ENCODE measurements around the gene SPTBN2. TPM values are rescaled to one million over a fixed set of nuclear protein-coding genes. Genes with fewer than 3 reads are reported as not detected.
A peak's percentile ranks its signal among the peaks of the same experiment; 100 is the strongest.

The SPTBN2 gene
- total RNA-seq, 2 donors from 2014 or later: 3.3 to 7.7 TPM

DNA sequence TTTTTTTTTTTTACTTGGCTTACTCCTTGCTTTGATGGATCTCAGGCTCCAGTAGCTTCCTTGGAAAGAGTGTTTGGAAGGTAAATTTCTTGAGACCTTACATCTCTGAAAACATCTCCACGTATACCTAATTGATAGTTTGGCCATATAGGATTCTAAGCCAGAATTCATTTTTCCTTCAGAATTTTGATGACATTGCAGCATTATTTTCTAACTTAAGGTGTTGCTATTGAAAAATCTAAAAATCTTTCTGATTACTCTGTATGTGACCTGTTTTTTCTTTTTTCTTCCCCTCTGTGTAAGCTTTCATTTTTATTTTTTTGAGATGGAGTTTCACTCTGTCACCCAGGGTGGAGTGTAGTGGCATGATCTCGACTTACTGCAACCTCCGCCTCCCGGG, 23.1 kb upstream of the SPTBN2 start:
- Histone ChIP-seq H3K9me3 (no peaks in the 10 kb centered on the region), H3K27me3 (no peaks in the 10 kb centered on the region), H3K27ac (no peak overlapping the region), H3K4me1 (no peaks in the 10 kb centered on the region), H3K36me3 (no peaks in the 10 kb centered on the region), H3K4me3 (no peak overlapping the region)
- DNase-seq (ENCODE audit: low spot score): no peak
- TF ChIP-seq, protein P1, sequence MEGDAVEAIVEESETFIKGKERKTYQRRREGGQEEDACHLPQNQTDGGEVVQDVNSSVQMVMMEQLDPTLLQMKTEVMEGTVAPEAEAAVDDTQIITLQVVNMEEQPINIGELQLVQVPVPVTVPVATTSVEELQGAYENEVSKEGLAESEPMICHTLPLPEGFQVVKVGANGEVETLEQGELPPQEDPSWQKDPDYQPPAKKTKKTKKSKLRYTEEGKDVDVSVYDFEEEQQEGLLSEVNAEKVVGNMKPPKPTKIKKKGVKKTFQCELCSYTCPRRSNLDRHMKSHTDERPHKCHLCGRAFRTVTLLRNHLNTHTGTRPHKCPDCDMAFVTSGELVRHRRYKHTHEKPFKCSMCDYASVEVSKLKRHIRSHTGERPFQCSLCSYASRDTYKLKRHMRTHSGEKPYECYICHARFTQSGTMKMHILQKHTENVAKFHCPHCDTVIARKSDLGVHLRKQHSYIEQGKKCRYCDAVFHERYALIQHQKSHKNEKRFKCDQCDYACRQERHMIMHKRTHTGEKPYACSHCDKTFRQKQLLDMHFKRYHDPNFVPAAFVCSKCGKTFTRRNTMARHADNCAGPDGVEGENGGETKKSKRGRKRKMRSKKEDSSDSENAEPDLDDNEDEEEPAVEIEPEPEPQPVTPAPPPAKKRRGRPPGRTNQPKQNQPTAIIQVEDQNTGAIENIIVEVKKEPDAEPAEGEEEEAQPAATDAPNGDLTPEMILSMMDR (IDR thresholded peaks at IDR 0.05): no peak

DNA sequence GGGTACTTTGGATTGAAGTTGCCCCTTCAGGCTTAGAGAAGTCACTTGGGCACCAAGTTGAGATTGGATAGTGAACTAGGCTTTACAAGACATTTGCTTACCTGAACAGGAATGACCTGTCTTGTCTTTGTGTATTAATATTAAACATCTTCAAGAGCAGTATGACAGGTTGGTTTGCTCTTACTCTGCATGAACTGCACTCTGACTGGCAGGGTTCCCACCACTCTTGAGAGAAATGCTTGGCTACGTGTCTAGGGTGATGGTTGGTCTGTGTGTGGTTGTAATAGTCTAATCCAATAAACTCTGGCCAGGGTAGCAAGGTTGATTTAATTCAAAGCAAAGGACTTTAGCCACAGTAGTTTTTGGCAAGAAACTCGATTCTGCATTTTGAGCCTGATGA, 20.1 kb upstream of the SPTBN2 start:
- Histone ChIP-seq H3K9me3 (no peaks in the 10 kb centered on the region), H3K36me3 (no peaks in the 10 kb centered on the region), H3K4me1 (peaks cover 0 to 8% of the 10 kb centered on the region in 2 donors), H3K27ac (no peak overlapping the region), H3K27me3 (no peaks in the 10 kb centered on the region), H3K4me3 (no peak overlapping the region)
- TF ChIP-seq, protein P1 (IDR thresholded peaks at IDR 0.05): no peak
- DNase-seq (ENCODE audit: low spot score): no peak

DNA sequence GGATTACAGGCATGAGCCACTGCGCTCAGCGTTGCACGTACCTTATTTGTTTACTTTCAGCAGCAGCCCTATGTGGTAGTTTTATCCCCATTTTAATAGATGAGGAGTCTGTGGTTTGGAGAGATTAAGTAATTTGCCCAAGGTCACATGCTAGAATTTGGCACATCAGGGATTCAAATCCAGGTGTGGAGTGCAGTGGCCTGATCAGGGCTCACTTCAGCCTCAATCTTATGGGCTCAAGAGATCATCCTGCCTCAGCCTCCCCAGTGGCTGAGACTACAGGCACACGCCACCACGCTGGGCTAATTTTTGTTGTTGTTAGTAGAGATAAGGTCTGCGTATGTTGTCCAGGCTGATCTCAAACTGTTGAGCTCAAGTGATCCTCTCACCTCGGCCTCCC, 18.5 kb upstream of the SPTBN2 start:
- Histone ChIP-seq H3K27ac (no peak overlapping the region), H3K36me3 (no peaks in the 10 kb centered on the region), H3K27me3 (no peaks in the 10 kb centered on the region), H3K4me3 (no peak overlapping the region), H3K4me1 (peaks cover 0 to 17% of the 10 kb centered on the region in 2 donors), H3K9me3 (no peaks in the 10 kb centered on the region)
- DNase-seq (ENCODE audit: low spot score): no peak
- TF ChIP-seq, protein P1 (IDR thresholded peaks at IDR 0.05): no peak

DNA sequence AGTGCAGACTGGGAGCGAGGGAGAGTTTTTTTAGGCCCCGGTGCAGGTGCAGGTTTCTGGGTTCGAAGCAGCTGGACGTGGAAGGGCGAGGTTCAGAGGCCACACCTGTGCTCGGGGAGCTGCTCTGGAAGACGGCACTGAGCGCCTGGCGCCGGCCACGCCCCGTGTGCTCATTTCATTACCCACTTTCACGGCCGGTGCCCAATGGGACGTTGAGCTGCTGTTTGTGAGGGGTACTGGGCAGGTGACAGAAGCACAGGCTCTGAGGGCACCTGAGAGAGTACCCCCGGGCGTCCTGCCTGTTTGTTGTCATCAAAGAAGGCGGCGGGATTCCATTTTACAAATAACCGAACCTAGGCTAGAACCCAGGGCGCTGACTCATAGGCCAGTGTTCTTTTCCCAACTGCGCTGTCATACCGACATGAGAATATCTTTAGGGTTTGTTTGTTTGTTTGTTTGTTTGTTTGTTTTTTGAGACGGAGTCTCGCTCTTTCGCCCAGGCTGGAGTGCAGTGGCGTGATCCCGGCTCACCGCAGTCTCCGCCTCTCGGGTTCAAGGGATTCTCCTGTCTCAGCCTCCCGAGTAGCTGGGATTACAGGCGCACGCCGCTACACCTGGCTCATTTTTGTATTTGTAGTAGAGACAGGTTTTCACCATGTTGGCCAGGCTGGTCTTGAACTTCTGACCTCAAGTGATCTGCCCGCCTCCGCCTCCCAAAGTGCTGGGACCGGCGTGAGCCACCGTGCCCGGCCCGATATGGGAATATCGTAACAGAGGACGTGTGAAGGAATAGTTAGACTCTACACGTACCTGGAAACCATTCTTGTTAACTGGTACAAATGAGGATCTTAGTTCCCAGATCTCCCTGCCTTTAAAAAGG, 16.6 kb upstream of the SPTBN2 start:
- no peaks in the 10 kb centered on the region for H3K27me3 ChIP-seq
- no peaks in the 10 kb centered on the region for H3K36me3 ChIP-seq
- TF ChIP-seq, protein P1 (IDR thresholded peaks at IDR 0.05): no peak
- peak overlapping the region; percentile 79 to 87 for H3K27ac ChIP-seq
- peaks cover 0 to 17% of the 10 kb centered on the region in 2 donors for H3K4me1 ChIP-seq
- peak overlapping the region; percentile 69 to 95 for H3K4me3 ChIP-seq
- H3K9me3 ChIP-seq: no peaks in the 10 kb centered on the region
- peak; percentile 58 for DNase-seq (ENCODE audit: low spot score)

DNA sequence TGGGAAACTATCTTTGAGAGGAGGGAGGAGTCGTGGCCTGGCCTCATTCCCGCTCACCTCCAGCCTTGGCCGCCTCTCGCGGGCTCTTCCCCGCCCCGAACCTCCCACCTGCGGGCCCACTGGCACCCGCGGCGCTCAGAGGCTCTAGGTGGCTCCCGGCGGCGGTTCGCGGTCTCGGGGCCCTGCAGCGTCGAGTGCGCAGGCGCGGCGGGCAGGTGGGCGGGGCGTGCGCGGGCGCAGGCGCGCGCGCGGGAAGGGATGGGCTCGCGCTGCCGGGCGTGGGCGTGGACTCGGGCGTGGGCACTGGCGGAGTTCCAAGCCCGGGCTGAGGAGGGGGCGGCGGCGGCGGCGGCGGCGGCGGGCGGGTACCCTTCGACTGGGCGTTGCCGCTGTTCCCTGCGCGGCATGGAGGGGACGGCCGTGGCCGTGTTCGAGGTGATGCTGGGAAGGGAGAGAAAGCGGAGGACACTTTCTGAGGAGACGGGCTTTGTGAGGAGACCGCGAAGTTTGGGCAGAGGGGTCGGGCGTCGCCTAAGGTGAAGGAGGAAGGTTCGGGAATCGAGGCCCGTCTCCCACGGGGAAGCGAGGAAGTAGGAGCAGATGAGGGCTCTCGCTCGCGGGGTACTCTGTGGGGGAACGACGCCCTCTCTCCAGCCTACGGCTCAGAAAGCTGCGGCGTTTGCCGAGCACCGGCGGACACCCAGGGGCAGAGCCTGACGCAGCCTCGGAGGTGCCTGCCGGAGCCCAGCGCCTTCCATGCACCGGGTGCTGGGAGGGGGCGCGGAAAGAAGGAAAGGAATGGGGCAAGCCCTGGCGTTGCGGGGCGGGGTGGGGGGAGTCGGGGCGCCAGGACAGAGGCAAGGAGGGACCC, 15.7 kb upstream of the SPTBN2 start:
- peak; percentile 70 for DNase-seq (ENCODE audit: low spot score)
- no peaks in the 10 kb centered on the region for H3K36me3 ChIP-seq
- no peaks in the 10 kb centered on the region for H3K9me3 ChIP-seq
- H3K4me1 ChIP-seq: peaks cover 0 to 17% of the 10 kb centered on the region in 2 donors
- TF ChIP-seq, protein P1 (IDR thresholded peaks at IDR 0.05): no peak
- peak overlapping the region; percentile 69 to 95 for H3K4me3 ChIP-seq
- peak overlapping the region; percentile 79 to 87 for H3K27ac ChIP-seq
- H3K27me3 ChIP-seq: no peaks in the 10 kb centered on the region

All from right atrium auricular region (tissue), 2 donors.